WERI-Rb-1 (cell line): Measurements from ENCODE around the gene SLC6A2.

ENCODE experiments used
- DNase-seq: peaks from one replicate; pipeline ENCODE4 v3.0.0-alpha.2; 2020
- H3K27ac ChIP-seq: fragments of 250-450 bp; sonication (Bioruptor Pico); 2 replicates; pipeline ENCODE4 v1.5.1; 2020; ENCODE audit warnings: mild to moderate bottlenecking, moderate library complexity
- H3K27me3 ChIP-seq: fragments of 250-450 bp; sonication (Bioruptor Pico); 2 replicates; pipeline ENCODE4 v1.5.1; 2021; ENCODE audit warnings: mild to moderate bottlenecking, low read depth, moderate library complexity; ENCODE audit not compliant: insufficient read depth, severe bottlenecking
- H3K36me3 ChIP-seq: fragments of 250-450 bp; sonication (Bioruptor Pico); 2 replicates; pipeline ENCODE4 v1.5.1; 2020; ENCODE audit warnings: mild to moderate bottlenecking, moderate library complexity
- H3K4me3 ChIP-seq: 2 replicates; pipeline ENCODE4 v1.5.1; 2011; ENCODE audit warnings: low read depth, mild to moderate bottlenecking, control low read depth, low read length
- H3K9me3 ChIP-seq: fragments of 250-450 bp; sonication (Bioruptor Pico); 2 replicates; pipeline ENCODE4 v1.5.1; 2021; ENCODE audit warnings: mild to moderate bottlenecking, moderate library complexity; ENCODE audit not compliant: severe bottlenecking
- CTCF ChIP-seq: IDR thresholded peaks from 2 replicates; pipeline ENCODE4 v1.5.1; 2011; ENCODE audit warnings: low read depth, mild to moderate bottlenecking, control low read depth, inconsistent platforms, low read length

Gene SLC6A2

GRCh38 chr16:55697867-55698266 is 42.1 kb downstream of the SLC6A2 start:
- Histone ChIP-seq H3K9me3 (no peaks in the 10 kb centered on the region), H3K36me3 (no peaks in the 10 kb centered on the region), H3K4me3 (no peak overlapping the region), H3K27ac (no peak overlapping the region), H3K27me3 (no peaks in the 10 kb centered on the region)
- no peak for TF ChIP-seq CTCF
- no peak for DNase-seq

GRCh38 chr16:55698331-55698730 is 42.5 kb downstream of the SLC6A2 start:
- Histone ChIP-seq H3K27me3 (no peaks in the 10 kb centered on the region), H3K36me3 (no peaks in the 10 kb centered on the region), H3K9me3 (no peaks in the 10 kb centered on the region), H3K27ac (no peak overlapping the region), H3K4me3 (no peak overlapping the region)
- TF ChIP-seq CTCF, result no peak
- DNase-seq, result no peak

GRCh38 chr16:55698946-55699345 is 43.2 kb downstream of the SLC6A2 start:
- TF ChIP-seq CTCF, result no peak
- DNase-seq, result no peak
- Histone ChIP-seq H3K27me3 (no peaks in the 10 kb centered on the region), H3K36me3 (no peaks in the 10 kb centered on the region), H3K9me3 (no peaks in the 10 kb centered on the region), H3K27ac (no peak overlapping the region), H3K4me3 (no peak overlapping the region)

- H3K27me3 ChIP-seq, result no peaks in the 10 kb centered on the region
- no peak overlapping the region for H3K4me3 ChIP-seq
- TF ChIP-seq CTCF, result no peak
- no peaks in the 10 kb centered on the region for H3K36me3 ChIP-seq
- DNase-seq, result no peak
- no peak overlapping the region for H3K27ac ChIP-seq
- no peaks in the 10 kb centered on the region for H3K9me3 ChIP-seq
These were observed 43.8 kb downstream of the SLC6A2 start for GRCh38 chr16:55699616-55700015.

GRCh38 chr16:55700067-55700466 is 44.3 kb downstream of the SLC6A2 start:
- DNase-seq, result no peak
- Histone ChIP-seq H3K9me3 (no peaks in the 10 kb centered on the region), H3K4me3 (no peak overlapping the region), H3K27ac (no peak overlapping the region), H3K27me3 (no peaks in the 10 kb centered on the region), H3K36me3 (no peaks in the 10 kb centered on the region)
- TF ChIP-seq CTCF, result no peak

- Histone ChIP-seq H3K36me3 (no peaks in the 10 kb centered on the region), H3K9me3 (no peaks in the 10 kb centered on the region), H3K4me3 (no peak overlapping the region), H3K27ac (no peak overlapping the region), H3K27me3 (no peaks in the 10 kb centered on the region)
- TF ChIP-seq CTCF, result no peak
- no peak for DNase-seq
These were observed 45.2 kb downstream of the SLC6A2 start for GRCh38 chr16:55700961-55701360.
